Neural progenitor cell (in vitro differentiated cells): ENCODE measurements around the gene INPP5F. TPM values are rescaled to one million over a fixed set of nuclear protein-coding genes. Genes with fewer than 3 reads are reported as not detected.

Experiments
- DNase-seq: peaks from one replicate; pipeline ENCODE4 v3.0.0-alpha.2; 2016; ENCODE audit warnings: low spot score
- H2AFZ ChIP-seq: fragments of 200-600 bp; sonication (generic); replicated peaks from 2 replicates; pipeline ENCODE4 v1.6.1; 2016; ENCODE audit warnings: antibody characterized with exemption
- H3F3A ChIP-seq: fragments of 200-600 bp; sonication (generic); 2 replicates; pipeline ENCODE4 v1.6.1; 2016; ENCODE audit warnings: antibody characterized with exemption, low read depth
- H3K27ac ChIP-seq: fragments of 200-600 bp; sonication (generic); 2 replicates; pipeline ENCODE4 v1.5.1; 2016; ENCODE audit warnings: mild to moderate bottlenecking
- H3K27me3 ChIP-seq: fragments of 200-600 bp; sonication (generic); 2 replicates; pipeline ENCODE4 v1.6.1; 2016; ENCODE audit warnings: mild to moderate bottlenecking, moderate library complexity
- H3K36me3 ChIP-seq: fragments of 200-600 bp; sonication (generic); 2 replicates; pipeline ENCODE4 v1.5.1; 2016
- H3K4me1 ChIP-seq: fragments of 200-600 bp; sonication (generic); 2 replicates; pipeline ENCODE4 v1.6.1; 2016; ENCODE audit warnings: mixed run types
- H3K4me2 ChIP-seq: fragments of 200-600 bp; sonication (generic); 2 replicates; pipeline ENCODE4 v1.6.1; 2016
- H3K4me3 ChIP-seq: fragments of 200-600 bp; sonication (generic); 2 replicates; pipeline ENCODE4 v1.5.1; 2016
- H3K79me2 ChIP-seq: fragments of 200-600 bp; sonication (generic); 2 replicates; pipeline ENCODE4 v1.6.1; 2016; ENCODE audit warnings: low read depth
- H3K9ac ChIP-seq: fragments of 200-600 bp; sonication (generic); 2 replicates; pipeline ENCODE4 v1.6.1; 2016
- H3K9me3 ChIP-seq: fragments of 200-600 bp; sonication (generic); 2 replicates; pipeline ENCODE4 v1.5.1; 2016; ENCODE audit warnings: low read depth
- H4K20me1 ChIP-seq: fragments of 200-600 bp; sonication (generic); 2 replicates; pipeline ENCODE4 v1.6.1; 2016; ENCODE audit warnings: low read depth
- H3K27ac Mint-ChIP-seq: 3 replicates; pipeline ENCODE4 v1.8.0; 2021; ENCODE audit warnings: mixed read lengths
- H3K27me3 Mint-ChIP-seq: 2 replicates; pipeline ENCODE4 v1.8.0; 2022; ENCODE audit warnings: low read depth, mild to moderate bottlenecking, inconsistent platforms, moderate library complexity, mixed read lengths; ENCODE audit not compliant: insufficient read depth
- H3K36me3 Mint-ChIP-seq: 3 replicates; pipeline ENCODE4 v1.8.0; 2021; ENCODE audit warnings: mixed read lengths
- H3K4me1 Mint-ChIP-seq: 3 replicates; pipeline ENCODE4 v1.8.0; 2021; ENCODE audit warnings: mixed read lengths
- H3K4me3 Mint-ChIP-seq: 3 replicates; pipeline ENCODE4 v1.8.0; 2021; ENCODE audit warnings: mild to moderate bottlenecking, moderate library complexity, mixed read lengths
- H3K9me3 Mint-ChIP-seq: 3 replicates; pipeline ENCODE4 v1.8.0; 2020; ENCODE audit warnings: mixed read lengths
- CTCF ChIP-seq: fragments of 200-600 bp; sonication (generic); IDR thresholded peaks from 2 replicates; pipeline ENCODE4 v1.5.1; 2017; ENCODE audit warnings: antibody characterized with exemption, mild to moderate bottlenecking
- EZH2 ChIP-seq: fragments of 200-600 bp; sonication (generic); IDR thresholded peaks from 2 replicates; pipeline ENCODE4 v1.6.1; 2017; ENCODE audit warnings: antibody characterized with exemption, mild to moderate bottlenecking, moderate library complexity
- EZH2phosphoT487 ChIP-seq: fragments of 200-600 bp; sonication (generic); IDR thresholded peaks from 2 replicates; pipeline ENCODE4 v1.6.1; 2017; ENCODE audit warnings: antibody characterized with exemption
- total RNA-seq: library from RNA; depleted of rRNA; stranded (reverse); fragments of >200 nt; gene quantifications from 2 replicates; pipeline ENCODE4 v1.2.3, GENCODE V29; 2015; ENCODE audit warnings: low replicate concordance

Gene INPP5F
- total RNA-seq, 1 donor from 2014 or later, result 167 TPM

- H3F3A ChIP-seq, result peaks cover 6% of the 10 kb centered on the region
- Mint-ChIP-seq H3K4me3 (no peak overlapping the region), H3K4me1 (peaks cover 18% of the 10 kb centered on the region), H3K9me3 (no peaks in the 10 kb centered on the region), H3K27me3 (peaks cover 2% of the 10 kb centered on the region), H3K36me3 (peaks cover 4% of the 10 kb centered on the region), H3K27ac (no peak overlapping the region)
- H2AFZ ChIP-seq, result no peak overlapping the region
- no peak overlapping the region for H3K4me2 ChIP-seq
- no peaks in the 10 kb centered on the region for H3K79me2 ChIP-seq
- no peaks in the 10 kb centered on the region for H4K20me1 ChIP-seq
- no peaks in the 10 kb centered on the region for H3K9me3 ChIP-seq
- no peak overlapping the region for H3K9ac ChIP-seq
- H3K27me3 ChIP-seq, result no peaks in the 10 kb centered on the region
- no peak for TF ChIP-seq EZH2phosphoT487
- TF ChIP-seq CTCF, result no peak
- TF ChIP-seq EZH2, result no peak
- no peak for DNase-seq
- H3K4me3 ChIP-seq, result no peak overlapping the region
- no peaks in the 10 kb centered on the region for H3K36me3 ChIP-seq
- H3K4me1 ChIP-seq, result peaks cover 23% of the 10 kb centered on the region
- H3K27ac ChIP-seq, result no peak overlapping the region
Measured at GRCh38 chr10:119782981-119783664, 57.3 kb downstream of the INPP5F start.

GRCh38 chr10:119783665-119784027 lies 57.8 kb downstream of the INPP5F start:
- Histone ChIP-seq H3K36me3 (no peaks in the 10 kb centered on the region), H3K4me2 (no peak overlapping the region), H3K27me3 (no peaks in the 10 kb centered on the region), H3K79me2 (no peaks in the 10 kb centered on the region), H3K9me3 (no peaks in the 10 kb centered on the region), H3K9ac (no peak overlapping the region), H3K27ac (no peak overlapping the region), H3F3A (peaks cover 6% of the 10 kb centered on the region), H3K4me1 (peaks cover 23% of the 10 kb centered on the region), H3K4me3 (no peak overlapping the region), H2AFZ (no peak overlapping the region), H4K20me1 (no peaks in the 10 kb centered on the region)
- peaks cover 20% of the 10 kb centered on the region for H3K4me1 Mint-ChIP-seq
- H3K4me3 Mint-ChIP-seq, result no peak overlapping the region
- peaks cover 5% of the 10 kb centered on the region for H3K36me3 Mint-ChIP-seq
- no peak for DNase-seq
- peaks cover 4% of the 10 kb centered on the region for H3K27me3 Mint-ChIP-seq
- TF ChIP-seq EZH2 (no peak), CTCF (no peak), EZH2phosphoT487 (no peak)
- no peaks in the 10 kb centered on the region for H3K9me3 Mint-ChIP-seq
- H3K27ac Mint-ChIP-seq, result no peak overlapping the region

GRCh38 chr10:119784340-119785067 lies 58.7 kb downstream of the INPP5F start:
- Mint-ChIP-seq H3K4me3 (no peak overlapping the region), H3K27ac (no peak overlapping the region), H3K27me3 (peaks cover 4% of the 10 kb centered on the region), H3K36me3 (peaks cover 5% of the 10 kb centered on the region), H3K4me1 (peaks cover 21% of the 10 kb centered on the region), H3K9me3 (no peaks in the 10 kb centered on the region)
- Histone ChIP-seq H4K20me1 (no peaks in the 10 kb centered on the region), H3K4me1 (peaks cover 23% of the 10 kb centered on the region), H3K27me3 (no peaks in the 10 kb centered on the region), H2AFZ (no peak overlapping the region), H3K79me2 (no peaks in the 10 kb centered on the region), H3K9me3 (no peaks in the 10 kb centered on the region), H3F3A (peaks cover 6% of the 10 kb centered on the region), H3K27ac (no peak overlapping the region), H3K36me3 (no peaks in the 10 kb centered on the region), H3K9ac (no peak overlapping the region), H3K4me2 (no peak overlapping the region), H3K4me3 (no peak overlapping the region)
- TF ChIP-seq CTCF, result no peak
- DNase-seq, result no peak
